Measurements from ENCODE around the gene SDK2.

DNA sequence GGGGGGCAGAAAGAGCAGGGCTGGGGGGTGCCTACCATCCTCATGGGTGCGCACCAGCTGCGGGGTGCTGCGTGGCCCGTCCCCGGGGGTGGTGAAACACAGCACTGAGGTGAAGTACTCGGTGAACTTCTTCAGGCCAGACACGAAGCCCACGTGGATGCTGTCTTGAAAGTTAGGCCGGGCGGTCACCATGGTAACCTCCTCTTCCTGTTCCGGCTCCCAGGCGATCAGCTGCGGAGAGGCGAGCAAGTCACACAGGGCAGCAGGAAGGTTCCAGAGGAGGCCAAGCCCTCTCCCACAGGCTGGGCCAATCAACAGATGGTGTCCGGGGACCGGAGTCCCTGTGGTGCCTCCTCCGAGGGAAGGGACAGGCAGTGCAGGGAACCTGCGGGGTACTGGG is 242.3 kb downstream of the SDK2 start:
- TF ChIP-seq, protein P1, sequence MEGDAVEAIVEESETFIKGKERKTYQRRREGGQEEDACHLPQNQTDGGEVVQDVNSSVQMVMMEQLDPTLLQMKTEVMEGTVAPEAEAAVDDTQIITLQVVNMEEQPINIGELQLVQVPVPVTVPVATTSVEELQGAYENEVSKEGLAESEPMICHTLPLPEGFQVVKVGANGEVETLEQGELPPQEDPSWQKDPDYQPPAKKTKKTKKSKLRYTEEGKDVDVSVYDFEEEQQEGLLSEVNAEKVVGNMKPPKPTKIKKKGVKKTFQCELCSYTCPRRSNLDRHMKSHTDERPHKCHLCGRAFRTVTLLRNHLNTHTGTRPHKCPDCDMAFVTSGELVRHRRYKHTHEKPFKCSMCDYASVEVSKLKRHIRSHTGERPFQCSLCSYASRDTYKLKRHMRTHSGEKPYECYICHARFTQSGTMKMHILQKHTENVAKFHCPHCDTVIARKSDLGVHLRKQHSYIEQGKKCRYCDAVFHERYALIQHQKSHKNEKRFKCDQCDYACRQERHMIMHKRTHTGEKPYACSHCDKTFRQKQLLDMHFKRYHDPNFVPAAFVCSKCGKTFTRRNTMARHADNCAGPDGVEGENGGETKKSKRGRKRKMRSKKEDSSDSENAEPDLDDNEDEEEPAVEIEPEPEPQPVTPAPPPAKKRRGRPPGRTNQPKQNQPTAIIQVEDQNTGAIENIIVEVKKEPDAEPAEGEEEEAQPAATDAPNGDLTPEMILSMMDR (conservative IDR thresholded peaks at IDR 0.05; ENCODE audit: low read depth, low read length): no peak
- no peak for TF ChIP-seq EZH2 (IDR thresholded peaks at IDR 0.05; ENCODE audit: borderline replicate concordance, low read depth, low read length, poor library complexity, severe bottlenecking)
